KOPT-K1 (cell line): ENCODE data around the gene PWWP2B.
A peak's percentile ranks its signal among the peaks of the same experiment; 100 is the strongest.
"Not testable (repeated sequence)": the region's sequence is repeated elsewhere in the genome, so short reads cannot be mapped to it uniquely, and the experiment has no call there.

ENCODE experiments used
- H3K27ac ChIP-seq: fragments of 200-600 bp; sonication (generic); 2 replicates; pipeline ENCODE4 v1.5.1; 2016; ENCODE audit warnings: antibody characterized with exemption, mild to moderate bottlenecking, low read depth, low read length; ENCODE audit not compliant: poor library complexity, severe bottlenecking
- H3K36me3 ChIP-seq: fragments of 200-600 bp; sonication (generic); 2 replicates; pipeline ENCODE4 v1.5.1; 2017; ENCODE audit warnings: antibody characterized with exemption, mild to moderate bottlenecking, low read length, moderate library complexity; ENCODE audit not compliant: insufficient read depth
- H3K9me3 ChIP-seq: fragments of 200-600 bp; sonication (generic); 2 replicates; pipeline ENCODE4 v1.5.1; 2017; ENCODE audit warnings: antibody characterized with exemption, low read length, mild to moderate bottlenecking; ENCODE audit not compliant: insufficient read depth, poor library complexity, severe bottlenecking

PWWP2B gene

GRCh38 chr10:132383101-132383500 is 13.9 kb upstream of the PWWP2B start:
- H3K36me3 ChIP-seq = no peaks in the 10 kb centered on the region
- no peaks in the 10 kb centered on the region for H3K9me3 ChIP-seq
- no peak overlapping the region for H3K27ac ChIP-seq

- no peak overlapping the region for H3K27ac ChIP-seq
- no peaks in the 10 kb centered on the region for H3K36me3 ChIP-seq
- H3K9me3 ChIP-seq = no peaks in the 10 kb centered on the region
These were observed 13.2 kb upstream of the PWWP2B start for GRCh38 chr10:132383751-132384196.

- Histone ChIP-seq H3K36me3 (no peaks in the 10 kb centered on the region), H3K9me3 (no peaks in the 10 kb centered on the region), H3K27ac (peak overlapping the region; percentile 24)
These were observed 12.2 kb upstream of the PWWP2B start for GRCh38 chr10:132384618-132385388.

GRCh38 chr10:132385389-132385667 is 11.7 kb upstream of the PWWP2B start:
- Histone ChIP-seq H3K36me3 (no peaks in the 10 kb centered on the region), H3K9me3 (no peaks in the 10 kb centered on the region), H3K27ac (peak overlapping the region; percentile 24)

- H3K9me3 ChIP-seq = no peaks in the 10 kb centered on the region
These were observed 11.1 kb upstream of the PWWP2B start for GRCh38 chr10:132385721-132386418.

GRCh38 chr10:132386419-132386831 is 10.6 kb upstream of the PWWP2B start:
- Histone ChIP-seq H3K9me3 (no peaks in the 10 kb centered on the region), H3K27ac (no peak overlapping the region), H3K36me3 (no peaks in the 10 kb centered on the region)

More at GRCh38 chr10:132385721-132386418, 11.1 kb upstream of the PWWP2B start:
- peak overlapping the region; percentile 24 for H3K27ac ChIP-seq
- no peaks in the 10 kb centered on the region for H3K36me3 ChIP-seq

GRCh38 chr10:132386896-132387295 is 10.1 kb upstream of the PWWP2B start:
- H3K27ac ChIP-seq, H3K36me3 ChIP-seq, H3K9me3 ChIP-seq: not testable (repeated sequence)

- no peaks in the 10 kb centered on the region for H3K9me3 ChIP-seq
- no peaks in the 10 kb centered on the region for H3K36me3 ChIP-seq
- peak overlapping the region; percentile 46 for H3K27ac ChIP-seq
These were observed 9.2 kb upstream of the PWWP2B start for GRCh38 chr10:132387764-132388210.

- H3K9me3 ChIP-seq = no peaks in the 10 kb centered on the region
- H3K36me3 ChIP-seq = no peaks in the 10 kb centered on the region
- H3K27ac ChIP-seq = no peak overlapping the region
These were observed 8.0 kb upstream of the PWWP2B start for GRCh38 chr10:132388891-132389432.

GRCh38 chr10:132389433-132390169 is 7.4 kb upstream of the PWWP2B start:
- Histone ChIP-seq H3K36me3 (no peaks in the 10 kb centered on the region), H3K27ac (no peak overlapping the region), H3K9me3 (no peaks in the 10 kb centered on the region)

- no peaks in the 10 kb centered on the region for H3K9me3 ChIP-seq
- no peaks in the 10 kb centered on the region for H3K36me3 ChIP-seq
- no peak overlapping the region for H3K27ac ChIP-seq
These were observed 6.7 kb upstream of the PWWP2B start for GRCh38 chr10:132390170-132390920.

GRCh38 chr10:132390921-132391675 is 5.9 kb upstream of the PWWP2B start:
- no peaks in the 10 kb centered on the region for H3K36me3 ChIP-seq
- no peak overlapping the region for H3K27ac ChIP-seq
- H3K9me3 ChIP-seq = no peaks in the 10 kb centered on the region

GRCh38 chr10:132391676-132392020 is 5.4 kb upstream of the PWWP2B start:
- Histone ChIP-seq H3K27ac (no peak overlapping the region), H3K9me3 (no peaks in the 10 kb centered on the region), H3K36me3 (no peaks in the 10 kb centered on the region)

- Histone ChIP-seq H3K36me3 (no peaks in the 10 kb centered on the region), H3K9me3 (no peaks in the 10 kb centered on the region), H3K27ac (no peak overlapping the region)
These were observed 4.7 kb upstream of the PWWP2B start for GRCh38 chr10:132392184-132392800.
